RPMI8226 (cell line): Measurements from ENCODE around the gene MED15.

Experiments used
- DNase-seq: peaks from one replicate; pipeline ENCODE4 v3.0.0-alpha.2; 2015

MED15 gene

GRCh38 chr22:20554824-20555223 is 47.4 kb downstream of the MED15 start:
- no peak for DNase-seq

- DNase-seq = no peak
These were observed 51.1 kb downstream of the MED15 start for GRCh38 chr22:20558534-20558933.

- DNase-seq = no peak
These were observed 51.9 kb downstream of the MED15 start for GRCh38 chr22:20559174-20559760.

- no peak for DNase-seq
These were observed 53.3 kb downstream of the MED15 start for GRCh38 chr22:20560716-20561115.

- no peak for DNase-seq
These were observed 54.5 kb downstream of the MED15 start for GRCh38 chr22:20561882-20562281.

- DNase-seq = no peak
These were observed 55.4 kb downstream of the MED15 start for GRCh38 chr22:20562607-20563465.

GRCh38 chr22:20563466-20563906 is 56.1 kb downstream of the MED15 start:
- no peak for DNase-seq

GRCh38 chr22:20563941-20564371 is 56.5 kb downstream of the MED15 start:
- DNase-seq = no peak

- no peak for DNase-seq
These were observed 57.8 kb downstream of the MED15 start for GRCh38 chr22:20565079-20565734.

- DNase-seq = no peak
These were observed 58.4 kb downstream of the MED15 start for GRCh38 chr22:20565761-20566160.

GRCh38 chr22:20566420-20567260 is 59.2 kb downstream of the MED15 start:
- no peak for DNase-seq

- DNase-seq = no peak
These were observed 60.0 kb downstream of the MED15 start for GRCh38 chr22:20567371-20567847.

- no peak for DNase-seq
These were observed 60.6 kb downstream of the MED15 start for GRCh38 chr22:20567993-20568417.

GRCh38 chr22:20568502-20569058 is 61.2 kb downstream of the MED15 start:
- DNase-seq = no peak

- peak; percentile 4 for DNase-seq
These were observed 61.9 kb downstream of the MED15 start for GRCh38 chr22:20569059-20570058.

- DNase-seq = no peak
These were observed 63.7 kb downstream of the MED15 start for GRCh38 chr22:20571078-20571503.

- DNase-seq = peak; percentile 22
These were observed 64.2 kb downstream of the MED15 start for GRCh38 chr22:20571531-20572007.

- no peak for DNase-seq
These were observed 64.9 kb downstream of the MED15 start for GRCh38 chr22:20572132-20572802.

- DNase-seq = no peak
These were observed 65.9 kb downstream of the MED15 start for GRCh38 chr22:20573176-20573832.
